NB4 (cell line): Measurements from ENCODE around the gene HES6.

Experiments used
- DNase-seq: peaks from one replicate; pipeline ENCODE4 v3.0.0; 2010; ENCODE audit warnings: low read depth
- H3K4me3 ChIP-seq: one replicate; pipeline ENCODE4 v1.5.1; 2011; ENCODE audit warnings: mild to moderate bottlenecking, low read depth, low read length, moderate library complexity
- MYC ChIP-seq: IDR thresholded peaks from 2 replicates; pipeline ENCODE4 v1.6.1; 2011; ENCODE audit warnings: low read depth, low read length
- POLR2A ChIP-seq: IDR thresholded peaks from 2 replicates; pipeline ENCODE4 v1.6.1; 2011; ENCODE audit warnings: mild to moderate bottlenecking; ENCODE audit not compliant: insufficient read length; ENCODE audit errors: extremely low read depth
- TF ChIP-seq, protein P1 (sequence below): IDR thresholded peaks from one replicate; pipeline ENCODE4 v1.5.1; 2012; ENCODE audit warnings: low read depth, low read length
- TF ChIP-seq, protein P2 (sequence below): IDR thresholded peaks from 2 replicates; pipeline ENCODE4 v1.6.1; 2011; ENCODE audit warnings: low read depth, low read length

Gene HES6

DNA sequence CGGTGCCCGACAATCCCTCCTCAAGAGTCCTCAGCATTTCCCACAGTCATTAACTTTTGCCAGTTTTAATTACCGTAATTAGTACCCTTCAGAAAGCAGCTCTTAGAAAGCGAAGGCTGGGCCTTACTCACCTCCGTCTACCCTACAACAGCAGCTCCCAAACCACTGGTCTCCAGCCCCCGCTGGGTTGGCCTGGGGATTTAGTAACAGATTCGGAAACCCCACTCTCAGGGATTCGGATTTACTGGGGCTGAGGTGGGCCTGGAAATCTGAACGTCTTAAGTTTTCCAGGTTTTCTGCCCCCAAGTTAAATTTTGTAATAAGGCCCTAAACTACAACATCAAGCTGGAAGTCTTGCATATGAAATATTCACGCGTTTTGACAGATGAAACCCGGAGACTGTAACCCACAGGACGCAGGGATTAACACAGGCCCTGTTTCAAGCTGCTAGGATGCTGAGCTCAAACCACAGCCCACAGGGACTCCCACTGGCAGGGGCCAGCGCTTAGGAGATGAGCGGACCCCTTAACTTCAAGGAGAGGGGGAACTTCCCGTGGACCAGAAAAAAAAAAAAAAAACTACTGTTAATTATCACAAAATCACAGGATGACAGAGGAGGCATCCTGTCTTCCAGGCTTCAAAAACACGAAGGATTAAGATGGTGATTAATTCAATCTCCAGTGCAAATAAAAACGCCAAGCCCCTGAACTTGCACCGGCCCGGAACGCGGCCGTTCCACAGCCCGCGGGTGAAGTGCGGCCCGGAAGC, 37.3 kb downstream of the HES6 start:
- H3K4me3 ChIP-seq = peak overlapping the region; percentile 87
- TF ChIP-seq MYC = no peak
- TF ChIP-seq POLR2A = no peak
- TF ChIP-seq, protein P1, sequence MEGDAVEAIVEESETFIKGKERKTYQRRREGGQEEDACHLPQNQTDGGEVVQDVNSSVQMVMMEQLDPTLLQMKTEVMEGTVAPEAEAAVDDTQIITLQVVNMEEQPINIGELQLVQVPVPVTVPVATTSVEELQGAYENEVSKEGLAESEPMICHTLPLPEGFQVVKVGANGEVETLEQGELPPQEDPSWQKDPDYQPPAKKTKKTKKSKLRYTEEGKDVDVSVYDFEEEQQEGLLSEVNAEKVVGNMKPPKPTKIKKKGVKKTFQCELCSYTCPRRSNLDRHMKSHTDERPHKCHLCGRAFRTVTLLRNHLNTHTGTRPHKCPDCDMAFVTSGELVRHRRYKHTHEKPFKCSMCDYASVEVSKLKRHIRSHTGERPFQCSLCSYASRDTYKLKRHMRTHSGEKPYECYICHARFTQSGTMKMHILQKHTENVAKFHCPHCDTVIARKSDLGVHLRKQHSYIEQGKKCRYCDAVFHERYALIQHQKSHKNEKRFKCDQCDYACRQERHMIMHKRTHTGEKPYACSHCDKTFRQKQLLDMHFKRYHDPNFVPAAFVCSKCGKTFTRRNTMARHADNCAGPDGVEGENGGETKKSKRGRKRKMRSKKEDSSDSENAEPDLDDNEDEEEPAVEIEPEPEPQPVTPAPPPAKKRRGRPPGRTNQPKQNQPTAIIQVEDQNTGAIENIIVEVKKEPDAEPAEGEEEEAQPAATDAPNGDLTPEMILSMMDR = no peak
- TF ChIP-seq, protein P2, sequence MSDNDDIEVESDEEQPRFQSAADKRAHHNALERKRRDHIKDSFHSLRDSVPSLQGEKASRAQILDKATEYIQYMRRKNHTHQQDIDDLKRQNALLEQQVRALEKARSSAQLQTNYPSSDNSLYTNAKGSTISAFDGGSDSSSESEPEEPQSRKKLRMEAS = no peak
- DNase-seq = peak; percentile 57

GRCh38 chr2:238190445-238190844, 49.4 kb downstream of the HES6 start:
- no peak for DNase-seq
- H3K4me3 ChIP-seq = no peak overlapping the region
- TF ChIP-seq POLR2A (no peak), MYC (no peak)
- TF ChIP-seq, protein P1 = no peak
- TF ChIP-seq, protein P2 = no peak
